Parathyroid adenoma (tissue), 2 donors: ENCODE measurements around the gene MAN2B2.

Source experiments
- H2AFZ ChIP-seq: fragments of 300-600 bp; sonication (generic); one replicate; pipeline ENCODE4 v1.7.0; 2017; ENCODE audit warnings: antibody characterized with exemption, mild to moderate bottlenecking
- H3K27ac ChIP-seq: fragments of 300-600 bp; sonication (generic); one replicate; pipeline ENCODE4 v1.7.0; 2017
- H3K27me3 ChIP-seq: fragments of 300-600 bp; sonication (generic); one replicate; pipeline ENCODE4 v1.7.0; 2017; ENCODE audit warnings: low read length; ENCODE audit not compliant: control insufficient read depth, insufficient read depth
- H3K36me3 ChIP-seq: fragments of 300-600 bp; sonication (generic); one replicate; pipeline ENCODE4 v1.7.0; 2017; ENCODE audit warnings: low read length; ENCODE audit not compliant: control insufficient read depth, insufficient read depth
- H3K4me1 ChIP-seq: fragments of 300-600 bp; sonication (generic); one replicate; pipeline ENCODE4 v1.7.0; 2017; ENCODE audit warnings: control low read depth
- H3K4me2 ChIP-seq: fragments of 300-600 bp; sonication (generic); one replicate; pipeline ENCODE4 v1.7.0; 2017; ENCODE audit warnings: low read length
- H3K4me3 ChIP-seq: fragments of 300-600 bp; sonication (generic); one replicate; pipeline ENCODE4 v1.7.0; 2017; ENCODE audit warnings: low read depth, low read length
- H3K79me2 ChIP-seq: fragments of 300-600 bp; sonication (generic); one replicate; pipeline ENCODE4 v1.7.0; 2017; ENCODE audit warnings: control low read depth
- H3K9ac ChIP-seq: fragments of 300-600 bp; sonication (generic); one replicate; pipeline ENCODE4 v1.7.0; 2017; ENCODE audit warnings: mild to moderate bottlenecking
- H3K9me3 ChIP-seq: fragments of 300-600 bp; sonication (generic); one replicate; pipeline ENCODE4 v1.7.0; 2017; ENCODE audit warnings: low read length; ENCODE audit not compliant: control insufficient read depth
- TF ChIP-seq, protein P1 (sequence below): fragments of 300-600 bp; sonication (generic); IDR thresholded peaks from one replicate; pipeline ENCODE4 v1.7.0; 2017; ENCODE audit warnings: antibody characterized with exemption, mild to moderate bottlenecking
- donor health status: primary hyperparathyroidism.

Gene MAN2B2

DNA sequence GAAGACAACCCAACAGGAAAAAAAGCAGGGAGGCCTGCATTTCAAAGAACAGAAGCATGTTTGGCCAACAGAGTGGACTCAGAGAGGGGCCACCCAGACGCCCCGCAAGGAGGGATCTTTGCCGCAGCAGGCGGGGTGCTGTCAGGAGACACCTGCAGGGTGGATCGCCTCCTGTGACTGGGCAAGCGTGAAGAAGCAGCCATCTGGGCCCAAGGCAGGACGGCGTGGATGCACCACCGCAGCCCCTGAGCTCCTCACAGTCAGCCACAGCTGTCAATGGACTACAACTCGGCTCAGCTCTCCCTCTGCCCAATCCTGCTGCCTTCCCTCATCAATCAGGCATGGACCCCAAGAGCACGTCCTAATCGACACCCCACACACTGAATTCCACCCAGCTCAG is 32.0 kb upstream of the MAN2B2 start:
- H3K27me3 ChIP-seq, result no peaks in the 10 kb centered on the region
- no peak overlapping the region for H3K9ac ChIP-seq
- H3K79me2 ChIP-seq, result no peaks in the 10 kb centered on the region
- H3K36me3 ChIP-seq, result no peaks in the 10 kb centered on the region
- H3K27ac ChIP-seq, result no peak overlapping the region
- TF ChIP-seq, protein P1, sequence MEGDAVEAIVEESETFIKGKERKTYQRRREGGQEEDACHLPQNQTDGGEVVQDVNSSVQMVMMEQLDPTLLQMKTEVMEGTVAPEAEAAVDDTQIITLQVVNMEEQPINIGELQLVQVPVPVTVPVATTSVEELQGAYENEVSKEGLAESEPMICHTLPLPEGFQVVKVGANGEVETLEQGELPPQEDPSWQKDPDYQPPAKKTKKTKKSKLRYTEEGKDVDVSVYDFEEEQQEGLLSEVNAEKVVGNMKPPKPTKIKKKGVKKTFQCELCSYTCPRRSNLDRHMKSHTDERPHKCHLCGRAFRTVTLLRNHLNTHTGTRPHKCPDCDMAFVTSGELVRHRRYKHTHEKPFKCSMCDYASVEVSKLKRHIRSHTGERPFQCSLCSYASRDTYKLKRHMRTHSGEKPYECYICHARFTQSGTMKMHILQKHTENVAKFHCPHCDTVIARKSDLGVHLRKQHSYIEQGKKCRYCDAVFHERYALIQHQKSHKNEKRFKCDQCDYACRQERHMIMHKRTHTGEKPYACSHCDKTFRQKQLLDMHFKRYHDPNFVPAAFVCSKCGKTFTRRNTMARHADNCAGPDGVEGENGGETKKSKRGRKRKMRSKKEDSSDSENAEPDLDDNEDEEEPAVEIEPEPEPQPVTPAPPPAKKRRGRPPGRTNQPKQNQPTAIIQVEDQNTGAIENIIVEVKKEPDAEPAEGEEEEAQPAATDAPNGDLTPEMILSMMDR, result no peak
- no peaks in the 10 kb centered on the region for H3K4me1 ChIP-seq
- no peaks in the 10 kb centered on the region for H3K9me3 ChIP-seq
- no peak overlapping the region for H2AFZ ChIP-seq
- H3K4me3 ChIP-seq, result no peak overlapping the region
- H3K4me2 ChIP-seq, result no peak overlapping the region

DNA sequence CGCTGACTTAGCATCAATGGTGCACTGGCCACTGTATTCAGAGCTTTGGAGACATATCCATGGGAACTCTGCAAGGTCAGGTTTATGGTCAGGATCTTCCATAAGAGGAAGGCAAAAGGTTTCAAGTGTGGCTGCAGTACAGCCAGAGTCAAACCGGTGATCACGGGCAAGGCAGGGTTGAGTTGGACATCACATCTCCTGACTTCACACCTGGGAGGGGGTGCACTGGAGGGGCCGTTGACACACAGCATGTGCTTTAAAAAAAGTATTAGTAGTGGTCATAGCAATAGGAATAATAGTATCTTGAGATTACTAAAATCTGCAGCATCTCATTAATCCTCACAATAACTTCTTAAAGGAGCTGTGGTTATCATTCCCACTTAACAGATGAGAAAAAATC is 28.9 kb upstream of the MAN2B2 start:
- no peaks in the 10 kb centered on the region for H3K36me3 ChIP-seq
- H3K27ac ChIP-seq, result no peak overlapping the region
- no peak overlapping the region for H3K4me2 ChIP-seq
- TF ChIP-seq, protein P1, result no peak
- no peaks in the 10 kb centered on the region for H3K27me3 ChIP-seq
- no peaks in the 10 kb centered on the region for H3K79me2 ChIP-seq
- no peak overlapping the region for H3K4me3 ChIP-seq
- H3K9ac ChIP-seq, result no peak overlapping the region
- no peak overlapping the region for H2AFZ ChIP-seq
- no peaks in the 10 kb centered on the region for H3K4me1 ChIP-seq
- H3K9me3 ChIP-seq, result no peaks in the 10 kb centered on the region

DNA sequence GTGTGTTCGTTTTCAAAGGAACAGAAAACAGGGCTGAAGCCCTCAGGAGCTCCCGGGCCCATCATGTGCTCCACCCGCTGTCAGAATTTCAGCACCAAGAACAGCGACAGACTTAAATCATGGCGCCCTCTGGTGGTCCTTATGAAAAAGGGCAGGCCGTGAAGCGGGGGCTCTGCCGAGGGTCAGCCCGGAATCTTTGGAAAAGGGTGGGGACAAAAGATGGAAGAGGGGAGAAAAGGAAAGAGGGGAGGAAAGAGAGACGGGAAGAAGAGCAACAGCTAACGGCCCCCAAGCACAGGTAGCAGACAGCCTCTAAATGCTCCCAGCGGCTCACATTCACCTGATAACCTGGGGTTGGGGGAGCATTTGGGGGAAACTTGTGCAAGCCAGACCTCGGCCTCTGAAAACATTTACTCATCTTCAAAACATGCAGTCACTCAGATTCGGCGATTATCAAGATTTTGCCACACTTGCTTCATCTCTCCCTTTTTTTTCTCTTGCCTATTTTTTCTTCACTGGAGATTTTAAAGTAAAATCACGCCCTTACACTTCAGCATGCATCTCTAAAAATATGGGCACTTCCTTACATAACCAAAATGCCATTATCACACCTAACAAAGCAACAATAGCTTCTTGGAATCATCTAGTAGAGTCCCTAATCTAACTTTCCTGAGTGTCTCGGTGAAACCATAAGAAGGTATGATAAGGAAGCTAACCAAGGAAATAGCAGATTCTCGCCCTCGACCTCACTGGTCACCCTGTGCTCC is 28.1 kb upstream of the MAN2B2 start:
- no peak overlapping the region for H3K27ac ChIP-seq

DNA sequence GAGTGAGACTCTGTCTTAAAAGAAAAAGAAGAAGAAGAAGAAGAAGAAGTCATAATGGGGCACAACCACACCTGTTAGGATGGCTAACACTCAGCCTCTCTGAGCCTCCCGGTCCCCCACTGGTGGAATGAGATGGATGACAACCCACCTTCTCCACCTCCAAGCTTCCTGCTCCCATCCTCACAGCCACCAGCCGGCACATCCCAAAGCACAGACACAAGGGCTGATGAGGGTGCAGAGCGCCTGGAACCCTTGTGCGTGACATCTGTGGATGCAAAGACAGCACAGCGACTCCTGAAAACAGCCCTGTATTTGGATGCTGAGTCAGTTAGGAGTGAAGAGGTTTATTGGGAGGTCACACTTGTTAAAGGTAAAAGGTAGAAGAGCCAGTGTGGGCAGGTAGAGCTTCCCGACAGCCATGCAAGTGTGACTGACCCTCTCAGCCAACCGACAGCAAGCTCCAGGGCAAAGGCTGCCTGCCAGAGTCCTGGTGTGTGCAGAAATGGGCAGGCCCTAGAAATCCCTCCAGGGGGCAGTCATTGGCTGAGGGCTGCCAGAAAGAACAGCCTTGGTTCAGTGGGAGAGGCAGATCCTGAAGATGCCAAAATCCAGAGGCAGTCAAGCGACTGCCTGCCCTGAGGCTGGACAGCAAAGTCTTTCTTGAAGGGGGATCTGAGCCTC is 26.6 kb upstream of the MAN2B2 start:
- H3K9me3 ChIP-seq, result no peaks in the 10 kb centered on the region
- no peaks in the 10 kb centered on the region for H3K4me1 ChIP-seq
- no peaks in the 10 kb centered on the region for H3K27me3 ChIP-seq
- TF ChIP-seq, protein P1, result peak; percentile 12
- no peak overlapping the region for H3K4me3 ChIP-seq
- H3K36me3 ChIP-seq, result no peaks in the 10 kb centered on the region
- no peak overlapping the region for H3K9ac ChIP-seq
- no peak overlapping the region for H3K4me2 ChIP-seq
- H3K27ac ChIP-seq, result no peak overlapping the region
- no peaks in the 10 kb centered on the region for H3K79me2 ChIP-seq
- no peak overlapping the region for H2AFZ ChIP-seq

More for the DNA sequence above, 28.1 kb upstream of the MAN2B2 start:
- H3K27me3 ChIP-seq, result no peaks in the 10 kb centered on the region
- TF ChIP-seq, protein P1, result peak; percentile 67
- no peaks in the 10 kb centered on the region for H3K4me1 ChIP-seq
- no peaks in the 10 kb centered on the region for H3K79me2 ChIP-seq
- H3K9ac ChIP-seq, result no peak overlapping the region
- H2AFZ ChIP-seq, result no peak overlapping the region
- H3K4me2 ChIP-seq, result no peak overlapping the region
- H3K4me3 ChIP-seq, result no peak overlapping the region
- H3K9me3 ChIP-seq, result no peaks in the 10 kb centered on the region
- H3K36me3 ChIP-seq, result no peaks in the 10 kb centered on the region
